Measurements from ENCODE around the gene TARDBP.

Gene TARDBP

GRCh38 chr1:11042065-11042464 is 29.6 kb downstream of the TARDBP start:
- Histone ChIP-seq H3K27me3 (peaks cover 0 to 21% of the 10 kb centered on the region in 2 donors), H3K27ac (no peak overlapping the region), H3K9me3 (no peaks in the 10 kb centered on the region), H3K36me3 (no peaks in the 10 kb centered on the region), H3K4me3 (no peak overlapping the region), H3K4me1 (peaks cover 0 to 8% (median 6%) of the 10 kb centered on the region in 4 donors)
- no peak for DNase-seq
- no peak for TF ChIP-seq CTCF (IDR thresholded peaks at IDR 0.05)
- intact Hi-C loops (cut with DNase I; ENCODE audit: low total_unique reads) = loop anchor here (5.0 kb wide), 1 partner anchor 605 kb away; no protein-coding TSS in a partner anchor

- H3K4me3 ChIP-seq = no peak overlapping the region
- H3K36me3 ChIP-seq = no peaks in the 10 kb centered on the region
- no peak for TF ChIP-seq CTCF (IDR thresholded peaks at IDR 0.05)
- peaks cover 0 to 21% of the 10 kb centered on the region in 2 donors for H3K27me3 ChIP-seq
- H3K9me3 ChIP-seq = no peaks in the 10 kb centered on the region
- peak in 1 of 2 donors; percentile 55 for DNase-seq
- no peak overlapping the region for H3K27ac ChIP-seq
- H3K4me1 ChIP-seq = peaks cover 0 to 3% (median 1%) of the 10 kb centered on the region in 4 donors
- intact Hi-C loops (cut with DNase I; ENCODE audit: low total_unique reads) = loop anchor here (5.0 kb wide), 1 partner anchor 604 kb away; no protein-coding TSS in a partner anchor
Observed at GRCh38 chr1:11042995-11043874, 30.8 kb downstream of the TARDBP start.

GRCh38 chr1:11044086-11044848 is 31.8 kb downstream of the TARDBP start:
- Histone ChIP-seq H3K36me3 (no peaks in the 10 kb centered on the region), H3K27ac (no peak overlapping the region), H3K4me1 (no peaks in the 10 kb centered on the region), H3K27me3 (peaks cover 0 to 21% of the 10 kb centered on the region in 2 donors), H3K9me3 (no peaks in the 10 kb centered on the region), H3K4me3 (no peak overlapping the region)
- peak in 1 of 2 donors; percentile 52 for DNase-seq
- intact Hi-C loops (cut with DNase I; ENCODE audit: low total_unique reads) = loop anchor here (5.0 kb wide), 1 partner anchor 603 kb away; no protein-coding TSS in a partner anchor
- no peak for TF ChIP-seq CTCF (IDR thresholded peaks at IDR 0.05)

GRCh38 chr1:11044849-11045427 is 32.5 kb downstream of the TARDBP start:
- DNase-seq = peak in 1 of 2 donors; percentile 44
- intact Hi-C loops (cut with DNase I; ENCODE audit: low total_unique reads) = loop anchor here (5.0 kb wide), 1 partner anchor 602 kb away; no protein-coding TSS in a partner anchor
- Histone ChIP-seq H3K4me3 (no peak overlapping the region), H3K4me1 (no peaks in the 10 kb centered on the region), H3K36me3 (no peaks in the 10 kb centered on the region), H3K27me3 (peaks cover 0 to 21% of the 10 kb centered on the region in 2 donors), H3K9me3 (no peaks in the 10 kb centered on the region), H3K27ac (no peak overlapping the region)
- no peak for TF ChIP-seq CTCF (IDR thresholded peaks at IDR 0.05)

GRCh38 chr1:11045428-11046269 is 33.2 kb downstream of the TARDBP start:
- intact Hi-C loops (cut with DNase I; ENCODE audit: low total_unique reads) = no loop called here
- DNase-seq = no peak
- no peaks in the 10 kb centered on the region for H3K9me3 ChIP-seq
- H3K4me1 ChIP-seq = no peaks in the 10 kb centered on the region
- no peaks in the 10 kb centered on the region for H3K36me3 ChIP-seq
- peaks cover 0 to 21% of the 10 kb centered on the region in 2 donors for H3K27me3 ChIP-seq
- no peak overlapping the region for H3K4me3 ChIP-seq
- H3K27ac ChIP-seq = no peak overlapping the region
- TF ChIP-seq CTCF (IDR thresholded peaks at IDR 0.05) = no peak
